Activated T-cell treated with anti-CD3 and anti-CD28 coated beads, Interleukin-2, amount 50 U/mL, for 1 hour (primary cell): ENCODE data around the gene CACNA1A.
A peak's percentile ranks its signal among the peaks of the same experiment; 100 is the strongest.
"Not testable (repeated sequence)": the region's sequence is repeated elsewhere in the genome, so short reads cannot be mapped to it uniquely, and the experiment has no call there.

Experiments used
- DNase-seq: peaks from one replicate; pipeline ENCODE4 v3.0.0-alpha.2; 2020

The CACNA1A gene

DNA sequence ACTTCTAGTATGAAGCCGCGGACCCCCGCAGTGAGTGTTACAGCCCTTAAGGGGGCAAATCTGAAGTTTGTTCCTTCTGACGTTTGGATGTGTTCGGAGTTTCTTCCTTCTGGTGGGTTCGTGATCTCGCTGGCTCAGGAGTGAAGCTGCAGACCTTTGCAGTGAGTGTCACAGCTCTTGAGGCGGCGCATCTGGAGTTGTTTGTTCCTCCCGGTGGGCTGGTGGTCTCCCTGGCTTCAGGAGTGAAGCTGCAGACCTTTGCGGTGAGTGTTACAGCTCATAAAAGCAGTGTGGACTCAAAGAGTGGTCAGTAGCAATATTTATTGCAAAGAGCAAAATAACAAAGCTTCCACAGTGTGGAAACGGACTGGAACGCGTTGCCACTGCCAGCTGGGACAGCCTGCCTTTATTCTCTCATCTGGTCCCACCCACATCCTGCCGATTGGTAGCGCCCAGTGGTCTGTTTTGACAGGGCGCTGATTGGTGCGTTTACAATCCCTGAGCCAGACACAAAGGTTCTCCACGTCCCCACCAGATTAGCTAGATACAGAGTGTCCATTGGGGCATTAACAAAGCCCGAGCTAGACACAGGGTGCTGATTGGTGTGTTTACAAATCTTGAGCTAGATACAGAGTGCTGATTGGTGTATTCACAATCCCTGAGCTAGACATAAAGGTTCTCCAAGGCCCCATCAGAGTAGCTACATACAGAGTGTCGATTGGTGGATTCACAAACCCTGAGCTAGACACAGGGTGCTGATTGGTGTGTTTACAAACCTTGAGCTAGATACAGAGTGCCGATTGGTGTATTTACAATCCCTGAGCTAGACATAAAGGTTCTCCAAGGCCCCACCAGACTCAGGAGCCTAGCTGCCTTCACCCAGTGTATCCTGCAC, 320.3 kb downstream of the CACNA1A start:
- DNase-seq = not testable (repeated sequence)

DNA sequence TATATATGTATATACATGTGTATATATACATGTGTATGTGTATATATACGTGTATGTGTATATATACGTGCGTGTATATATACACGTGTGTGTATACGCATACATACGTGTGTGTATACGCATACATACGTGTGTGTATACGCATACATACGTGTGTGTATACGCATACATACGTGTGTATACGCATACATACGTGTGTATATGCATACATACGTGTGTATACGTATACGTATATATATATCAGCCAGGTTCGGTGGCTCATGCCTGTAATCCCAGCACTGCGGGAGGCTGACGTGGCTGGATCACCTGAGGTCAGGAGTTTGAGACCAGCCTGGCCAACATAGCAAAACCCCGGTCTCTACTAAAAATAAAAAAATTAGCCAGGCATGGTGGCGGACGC, 321.4 kb downstream of the CACNA1A start:
- DNase-seq = not testable (repeated sequence)

DNA sequence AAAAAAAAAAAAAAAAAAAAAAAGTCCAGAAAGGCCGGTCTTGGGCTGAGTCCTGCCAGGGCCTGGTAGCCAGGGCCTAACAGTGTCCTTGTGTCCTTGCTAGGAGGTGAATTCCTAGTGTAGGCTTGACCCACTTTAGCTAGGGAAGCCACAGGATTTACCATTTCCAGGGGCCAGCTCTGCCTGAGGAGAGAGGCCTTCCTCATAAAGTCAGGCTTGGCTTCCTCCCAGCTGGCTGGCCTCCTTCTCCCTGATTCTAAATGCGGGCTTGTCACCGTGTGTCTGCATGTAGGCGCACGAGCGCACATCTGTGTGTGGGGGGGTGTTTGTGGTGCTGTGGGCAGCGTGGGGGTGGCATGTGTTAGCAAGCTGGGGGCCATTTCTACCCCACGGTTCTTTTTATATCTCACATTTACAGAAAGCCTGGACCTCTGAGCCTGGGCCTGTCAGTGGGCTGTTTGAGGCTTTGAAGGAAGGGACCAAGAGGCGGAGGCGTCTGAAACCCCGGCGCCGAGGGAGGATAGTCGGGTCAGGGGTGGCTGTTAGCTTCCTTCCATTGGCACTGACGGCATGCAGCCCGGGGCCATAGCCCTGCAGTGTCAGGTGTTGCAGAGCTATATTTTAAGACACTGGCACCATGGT, 324.4 kb downstream of the CACNA1A start:
- no peak for DNase-seq

DNA sequence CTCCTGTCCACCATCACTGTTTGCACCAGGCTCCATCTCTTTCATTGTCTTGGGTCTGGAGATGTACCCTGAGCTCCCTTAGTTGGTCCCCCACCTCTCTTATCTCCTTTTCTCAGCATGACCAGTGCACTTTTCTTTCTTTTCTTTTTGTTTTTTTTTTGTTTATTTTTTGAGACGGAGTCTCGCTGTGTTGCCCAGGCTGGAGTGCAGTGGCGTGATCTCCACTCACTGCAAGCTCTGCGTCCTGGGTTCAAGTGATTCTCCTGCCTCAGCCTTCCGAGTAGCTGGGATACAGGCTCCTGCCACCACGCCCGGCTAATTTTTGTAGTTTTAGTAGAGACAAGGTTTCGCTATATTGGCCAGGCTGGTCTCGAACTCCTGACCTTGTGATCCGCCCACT, 328.0 kb downstream of the CACNA1A start:
- DNase-seq = not testable (repeated sequence)

DNA sequence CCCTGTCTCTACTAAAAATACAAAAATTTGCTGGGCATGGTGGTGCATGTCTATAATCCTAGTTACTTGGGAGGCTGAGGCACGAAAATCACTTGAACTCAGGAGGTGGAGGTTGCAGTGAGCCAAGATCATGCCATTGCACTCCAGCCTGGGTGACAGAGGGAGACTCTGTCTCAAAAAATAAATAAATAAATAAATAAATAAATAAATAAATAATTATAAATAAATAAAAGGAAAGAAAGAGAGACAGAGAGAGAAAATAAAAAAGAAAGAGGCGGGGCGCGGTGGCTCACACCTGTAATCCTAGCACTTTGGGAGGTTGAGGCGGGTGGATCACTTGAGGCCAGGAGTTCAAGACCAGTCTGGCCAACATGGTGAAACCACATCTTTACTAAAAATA, 328.7 kb downstream of the CACNA1A start:
- not testable (repeated sequence) for DNase-seq

DNA sequence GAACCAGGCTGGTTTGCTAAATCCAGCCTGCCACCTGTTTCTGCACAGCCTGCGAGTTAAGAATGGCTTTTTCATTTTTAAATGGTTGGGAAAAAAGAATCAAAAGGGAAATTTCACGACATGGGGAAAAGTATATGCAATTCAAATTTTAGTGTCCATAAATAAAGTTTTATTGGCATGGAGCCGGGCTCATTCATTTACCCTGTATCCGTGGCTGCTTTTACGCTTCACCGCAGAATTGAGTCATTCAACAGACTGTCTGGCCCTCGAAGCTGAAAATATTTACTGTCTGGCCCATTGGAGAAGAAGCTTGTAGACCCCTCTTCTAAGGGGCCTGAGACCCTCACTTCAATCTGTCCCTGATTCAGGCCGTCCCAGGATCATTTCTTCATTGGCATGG, 329.9 kb downstream of the CACNA1A start:
- no peak for DNase-seq

DNA sequence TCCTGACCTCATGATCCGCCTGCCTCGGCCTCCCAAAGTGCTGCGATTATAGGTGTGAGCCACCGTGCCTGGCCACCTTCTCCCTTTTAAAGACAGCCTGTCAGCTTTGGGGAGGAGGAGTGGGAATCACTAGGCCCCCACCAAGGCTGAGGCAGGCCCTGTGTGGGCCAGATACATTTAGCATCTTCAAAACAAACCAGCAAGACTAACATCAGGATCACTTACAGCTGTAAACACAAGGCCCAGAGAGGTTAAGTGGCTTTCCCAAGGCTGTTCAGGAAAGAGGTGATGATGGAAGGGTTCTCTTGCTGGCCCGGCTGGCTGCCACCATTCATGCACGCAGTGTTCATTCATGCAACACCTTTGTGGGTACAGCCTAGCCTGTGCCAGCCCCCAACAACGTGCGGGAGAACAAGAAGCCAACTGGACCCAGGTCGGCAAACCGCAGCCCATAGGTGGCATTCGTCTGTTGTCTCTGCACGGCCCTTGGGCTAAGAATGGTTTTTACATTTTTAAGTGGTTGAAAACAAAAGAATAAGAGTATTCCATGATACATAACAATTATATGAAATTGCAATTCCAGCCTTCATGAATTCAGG, 333.0 kb downstream of the CACNA1A start:
- DNase-seq = no peak

DNA sequence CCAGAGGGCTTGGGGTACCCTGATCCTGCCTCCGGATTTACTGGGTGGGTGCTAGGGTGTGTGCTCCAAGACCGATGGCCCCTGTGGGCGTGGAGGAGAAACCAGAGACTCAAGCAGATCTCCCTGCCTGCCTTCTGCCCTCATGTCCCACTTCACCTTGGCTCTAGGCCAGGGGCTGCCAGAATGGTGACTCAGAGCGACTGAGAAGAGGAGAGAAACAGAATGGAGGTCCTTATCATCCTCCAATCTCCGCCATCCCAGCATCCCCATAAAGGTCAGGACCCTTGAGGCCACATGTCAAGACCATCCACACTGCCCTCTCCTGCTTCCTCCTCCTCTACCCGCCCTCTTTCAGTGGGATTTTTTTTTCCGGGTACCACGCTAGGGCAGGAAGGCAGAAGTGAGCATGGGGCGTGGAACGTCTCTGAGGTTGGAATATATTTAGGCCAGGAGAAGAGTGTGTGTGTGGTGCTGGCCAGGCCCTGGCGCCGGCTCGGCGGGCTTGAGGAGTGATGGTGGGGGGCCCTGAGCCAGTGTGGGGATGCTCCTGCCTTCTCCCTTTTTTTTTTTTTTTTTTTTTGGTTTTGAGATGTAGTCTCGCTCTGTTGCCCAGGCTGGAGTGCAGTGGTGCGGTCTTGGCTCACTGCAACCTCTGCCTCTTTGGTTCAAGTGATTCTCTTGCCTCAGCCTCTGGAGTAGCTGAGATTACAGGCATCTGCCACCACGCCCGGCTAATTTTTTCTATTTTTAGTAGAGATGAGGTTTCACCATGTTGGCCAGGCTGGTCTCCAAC, 333.7 kb downstream of the CACNA1A start:
- peak; percentile 83 for DNase-seq

DNA sequence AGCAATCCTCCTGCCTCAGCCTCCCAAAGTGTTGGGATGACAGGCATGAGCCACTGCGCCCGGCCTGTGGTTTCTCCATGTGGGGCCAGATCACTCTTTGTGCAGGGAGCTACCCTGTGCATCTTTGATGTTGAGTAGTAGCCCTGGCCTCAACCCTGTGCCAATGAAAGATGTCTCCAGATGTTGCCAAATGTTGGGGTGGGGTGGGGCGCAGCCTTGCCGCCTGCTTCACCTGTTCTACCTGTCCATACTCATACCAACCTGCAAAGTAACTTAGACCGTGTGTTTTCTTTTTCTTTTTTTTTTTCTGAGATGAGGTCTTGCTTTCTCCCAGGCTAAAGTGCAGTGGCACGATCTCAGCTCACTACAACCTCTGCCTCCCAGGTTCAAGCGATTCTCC, 335.1 kb downstream of the CACNA1A start:
- DNase-seq = no peak

DNA sequence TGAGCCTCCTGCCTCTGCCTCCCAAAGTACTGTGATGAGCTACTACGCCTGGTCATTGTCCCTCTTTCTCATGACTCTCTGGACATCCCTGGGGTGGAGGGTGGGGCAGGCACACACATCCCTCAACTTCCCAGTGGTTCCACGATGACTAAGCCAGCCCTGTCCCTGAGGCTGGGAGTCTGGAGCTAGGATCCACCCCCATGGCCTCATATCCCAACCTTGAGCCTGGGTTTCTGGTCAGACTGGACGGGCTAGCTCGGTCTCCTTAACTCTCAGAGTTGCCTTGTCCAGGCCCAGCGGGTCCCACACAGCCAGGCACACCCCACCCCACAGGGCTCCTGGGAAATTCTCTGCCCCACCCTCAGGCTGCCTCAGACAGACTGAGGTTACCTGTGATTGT, 336.5 kb downstream of the CACNA1A start:
- no peak for DNase-seq

DNA sequence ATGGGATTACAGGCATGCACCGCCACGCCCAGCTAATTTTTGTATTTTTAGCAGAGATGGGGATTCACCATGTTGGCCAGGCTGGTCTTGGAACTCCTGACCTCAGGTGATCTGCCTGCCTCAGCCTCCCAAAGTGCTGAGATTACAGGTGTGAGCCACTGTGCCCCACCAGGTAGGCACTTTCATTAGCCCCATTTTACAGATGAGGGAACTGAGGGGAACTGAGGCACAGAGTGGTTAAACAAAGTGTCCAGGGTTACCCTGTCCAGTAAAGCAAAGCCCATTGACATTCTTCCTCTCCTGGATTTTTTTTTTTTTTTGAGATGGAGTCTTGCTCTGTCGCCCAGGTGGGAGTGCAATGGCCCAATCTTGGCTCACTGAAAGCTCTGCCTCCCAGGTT, 340.1 kb downstream of the CACNA1A start:
- not testable (repeated sequence) for DNase-seq

DNA sequence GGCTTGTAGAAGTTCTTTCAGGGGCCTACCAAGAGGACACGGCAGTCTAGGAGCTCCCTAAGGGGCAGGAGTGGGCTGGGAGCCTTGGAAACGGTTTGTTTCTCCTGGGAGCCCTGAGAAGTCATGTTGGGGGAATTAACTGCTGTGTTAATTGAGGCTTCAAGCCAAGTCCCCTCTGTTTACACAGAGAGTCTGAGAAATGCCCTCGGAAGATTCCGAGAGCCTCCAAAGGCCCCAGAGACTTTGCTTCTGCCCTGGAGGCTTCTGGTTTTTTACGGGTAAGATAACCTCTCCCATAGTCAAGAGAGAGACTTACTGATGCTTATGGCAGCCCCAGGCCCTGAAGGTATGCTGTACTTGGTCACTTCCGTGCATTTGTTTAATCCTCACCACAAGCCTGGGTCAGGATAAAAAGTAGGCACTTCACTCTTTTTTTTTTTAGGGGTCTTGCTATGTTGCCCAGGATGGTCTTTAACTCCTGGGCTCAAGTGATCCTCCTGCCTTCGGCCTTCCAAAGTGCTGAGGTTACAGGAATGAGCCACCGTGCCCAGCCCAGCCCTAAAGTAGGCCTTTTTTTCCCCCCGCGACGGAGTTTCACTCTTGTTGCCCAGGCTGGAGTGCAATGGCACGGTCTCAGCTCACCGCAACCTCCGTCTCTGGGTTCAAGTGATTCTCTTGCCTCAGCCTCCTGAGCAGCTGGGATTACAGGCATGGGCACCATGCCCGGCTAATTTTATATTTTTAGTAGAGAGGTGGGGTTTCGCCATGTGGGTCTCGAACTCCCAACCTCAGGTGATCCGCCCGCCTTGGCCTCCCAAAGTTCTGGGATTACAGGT, 340.9 kb downstream of the CACNA1A start:
- no peak for DNase-seq

DNA sequence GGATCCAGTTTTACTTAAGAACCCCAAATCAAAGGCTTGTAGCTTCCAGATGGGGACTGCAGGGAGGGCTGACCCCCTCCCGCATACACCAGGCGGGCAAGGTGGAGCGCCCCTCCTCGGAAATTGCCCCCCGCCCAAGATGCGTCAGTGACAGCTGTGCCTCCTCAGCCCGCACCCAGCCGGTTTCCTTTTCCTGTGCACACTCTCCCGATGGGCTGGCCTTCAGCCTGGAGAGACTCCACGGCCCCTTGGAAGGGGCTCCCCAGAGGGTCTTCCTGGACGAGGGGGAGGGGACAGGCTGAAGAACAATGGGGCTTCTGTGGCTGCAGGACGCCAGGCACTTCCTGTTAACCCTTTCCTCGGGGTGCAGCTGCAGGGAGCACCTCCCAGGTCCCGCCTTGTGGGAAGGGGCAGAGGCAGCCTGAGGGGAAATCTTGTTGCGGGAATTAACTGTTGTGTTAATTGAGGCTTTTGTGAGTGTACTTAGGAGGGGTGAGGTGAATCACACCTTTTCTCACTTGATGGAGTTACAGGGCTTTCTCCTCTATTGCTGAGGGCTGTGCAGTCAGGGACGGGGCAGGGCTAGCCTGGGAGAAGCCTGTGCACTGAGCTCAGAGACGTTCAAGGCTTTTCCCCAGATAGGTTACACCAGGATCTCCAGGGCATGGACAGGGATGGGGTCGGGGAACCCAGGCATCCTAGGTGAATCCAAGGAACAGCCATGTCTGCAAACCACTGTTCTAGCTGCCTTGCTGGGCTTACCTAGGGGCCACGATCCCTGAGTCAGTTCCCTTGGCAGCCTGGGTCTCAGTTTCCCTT, 341.7 kb downstream of the CACNA1A start:
- peak; percentile 56 for DNase-seq

DNA sequence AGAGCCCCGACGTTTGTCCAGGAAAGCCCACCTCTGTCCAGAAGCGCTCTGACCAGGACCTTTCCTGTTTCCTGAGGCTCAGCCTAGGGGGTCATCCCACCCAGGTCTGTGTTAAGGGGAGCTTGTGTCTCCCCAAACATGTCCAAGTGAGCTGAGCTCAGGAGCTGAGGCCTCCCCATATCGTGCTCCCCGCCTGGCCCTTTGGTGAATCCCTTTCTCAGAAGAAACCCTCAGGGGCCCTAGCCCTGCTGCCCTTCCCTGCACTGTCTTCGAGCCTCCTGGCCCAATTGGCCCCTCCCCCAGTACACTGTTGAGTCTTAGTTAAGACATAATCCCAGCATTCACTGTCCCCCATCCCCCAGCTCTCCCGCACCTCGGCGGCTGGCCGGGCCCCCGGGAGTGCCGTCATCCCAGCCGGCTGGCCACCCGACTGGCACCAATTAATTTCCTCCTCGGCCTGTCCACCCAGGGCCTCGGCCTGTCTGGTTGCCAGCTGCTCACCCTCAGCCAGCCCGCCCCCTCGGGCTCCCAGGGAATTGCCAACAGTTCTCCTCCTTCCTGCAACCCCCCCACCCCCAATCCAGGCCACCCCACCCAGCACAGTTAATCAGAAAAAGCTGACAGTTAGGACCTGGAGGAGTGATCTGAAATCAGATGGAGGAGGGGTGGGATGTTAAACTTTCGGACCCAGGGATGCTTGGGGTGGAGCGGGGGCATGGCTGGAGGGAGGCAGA, 342.5 kb downstream of the CACNA1A start:
- peak; percentile 58 for DNase-seq

DNA sequence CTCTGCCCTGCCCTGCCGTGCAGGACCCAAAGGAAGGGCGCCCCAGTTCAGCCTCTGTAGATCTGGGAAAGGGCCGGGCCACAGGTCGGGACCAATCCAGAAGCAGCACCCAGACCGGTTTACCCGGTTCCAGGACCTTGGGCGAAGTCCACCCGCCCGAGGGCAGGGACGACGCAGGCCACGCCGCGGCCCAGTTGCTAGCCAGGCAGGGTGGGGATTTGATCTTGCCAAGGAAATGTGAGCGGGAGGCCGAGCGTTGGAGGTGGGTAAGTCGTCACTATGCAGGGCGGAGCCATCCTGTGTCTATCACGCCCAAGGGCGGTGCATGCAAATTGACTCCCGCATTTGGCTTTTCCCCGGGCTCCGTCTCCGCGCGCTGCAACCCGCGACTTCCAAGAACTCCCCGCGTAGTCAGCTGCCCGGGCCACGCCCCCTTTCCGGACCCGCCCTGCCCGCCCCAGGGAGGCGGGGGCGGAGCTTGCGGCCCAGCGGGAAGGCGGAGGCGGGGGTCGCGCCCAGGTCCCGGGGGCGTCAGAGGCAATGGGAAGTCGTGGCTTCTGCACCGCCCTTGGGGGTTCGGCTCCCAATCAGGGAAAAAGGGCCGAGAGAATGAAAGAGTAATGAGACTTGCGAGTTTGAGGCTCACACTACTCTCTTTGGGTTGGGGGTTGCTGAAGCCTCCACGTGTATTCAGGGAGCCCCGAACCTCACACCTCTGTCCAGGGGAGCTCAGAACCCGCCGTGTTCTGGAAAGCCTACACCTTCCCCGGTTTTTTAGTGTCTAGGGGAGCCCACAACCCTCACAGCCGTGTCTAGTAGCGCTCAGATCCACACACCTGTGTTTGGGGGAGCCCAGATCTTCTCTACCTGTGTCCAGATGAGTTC, 343.3 kb downstream of the CACNA1A start:
- DNase-seq = peak; percentile 88

DNA sequence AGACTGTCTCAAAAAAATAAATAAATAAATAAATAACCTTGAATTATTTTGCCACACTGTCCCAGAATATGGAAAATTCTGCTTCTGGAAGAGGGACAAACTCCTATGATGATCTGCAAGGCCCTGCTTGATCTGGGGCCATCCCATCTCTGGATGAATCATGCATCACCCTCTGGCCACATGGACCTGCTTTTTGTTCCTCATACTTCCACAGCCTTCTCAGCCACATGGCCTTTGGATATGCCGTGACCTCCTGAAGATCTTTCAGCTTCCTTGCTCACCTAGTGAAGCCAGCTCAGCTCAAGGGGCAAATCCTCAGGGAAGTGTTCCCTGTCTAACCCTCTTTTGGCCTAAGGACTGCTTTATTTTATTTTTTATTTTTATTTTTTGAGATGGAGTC, 345.7 kb downstream of the CACNA1A start:
- no peak for DNase-seq

DNA sequence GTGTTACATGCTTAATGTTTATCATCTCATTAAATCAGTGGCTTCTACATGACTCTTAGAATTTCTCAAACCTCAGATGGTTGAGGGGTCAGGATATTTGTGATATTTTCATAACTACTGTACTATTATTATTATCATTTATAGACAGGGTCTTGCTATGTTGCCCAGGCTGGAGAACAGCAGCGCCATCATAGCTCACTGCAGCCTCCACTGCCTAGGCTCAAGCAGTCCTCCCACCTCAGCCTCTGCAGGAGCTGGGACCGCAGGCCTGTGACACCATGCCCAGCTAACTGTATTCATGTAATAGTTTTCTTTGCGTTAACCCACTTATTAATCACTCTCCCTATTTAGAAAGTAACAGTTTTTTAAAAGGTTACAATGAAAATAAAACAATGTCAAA, 346.6 kb downstream of the CACNA1A start:
- DNase-seq = no peak
